ENCODE data around the gene ASCL5.

ASCL5 gene

DNA sequence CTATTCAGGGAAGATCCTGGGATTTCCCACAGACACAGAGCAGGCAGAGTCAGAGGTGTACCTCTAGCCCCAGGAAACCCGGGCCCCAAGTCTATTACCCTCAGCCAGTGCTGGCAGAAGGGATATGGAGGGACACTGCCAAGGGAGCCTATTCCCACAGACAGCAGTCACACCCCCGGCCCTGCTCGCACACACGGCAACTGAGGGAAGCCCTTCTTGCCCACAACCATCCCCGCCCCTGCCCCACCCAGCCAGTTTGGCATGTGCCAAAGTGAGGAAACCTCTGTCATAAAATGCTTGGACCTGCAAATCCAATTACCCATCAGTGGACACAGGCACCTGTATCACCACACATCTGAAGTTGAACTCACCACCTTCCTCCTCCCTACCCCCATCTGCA is 21.3 kb downstream of the ASCL5 start:
- DNase-seq (no peak), ATAC-seq (ENCODE audit: insufficient read depth, low read depth) (no peak)
- no peak overlapping the region for H2AFZ ChIP-seq (ENCODE audit: low read depth, low read length)
- H3K79me2 ChIP-seq (ENCODE audit: insufficient read depth, low read length) = no peaks in the 10 kb centered on the region
- H3K27ac ChIP-seq (ENCODE audit: low read length) = no peak overlapping the region
- H3K4me3 ChIP-seq (ENCODE audit: low read depth in 1 of 2, low read length in 2 of 2) = no peak overlapping the region
- H3K36me3 ChIP-seq (ENCODE audit: insufficient read depth, low read length) = no peaks in the 10 kb centered on the region
- no peaks in the 10 kb centered on the region for H3K9me3 ChIP-seq (ENCODE audit: insufficient read depth, low read length, severe bottlenecking)
- H3K27me3 ChIP-seq (ENCODE audit: insufficient read depth, low read length, poor library complexity) = peaks cover 4% of the 10 kb centered on the region
- peaks cover 4% of the 10 kb centered on the region; the same call in 1 of the 2 replicates for H4K20me1 ChIP-seq (ENCODE audit: insufficient read depth, low read length)
- no peak overlapping the region for H3K4me2 ChIP-seq (ENCODE audit: insufficient read depth, low read length)
- H3K4me1 ChIP-seq (ENCODE audit: insufficient read depth, low read length) = no peaks in the 10 kb centered on the region
- no peak for TF ChIP-seq EZH2 (IDR thresholded peaks at IDR 0.05; ENCODE audit: borderline replicate concordance, low read depth, low read length, severe bottlenecking)
- TF ChIP-seq, protein P1, sequence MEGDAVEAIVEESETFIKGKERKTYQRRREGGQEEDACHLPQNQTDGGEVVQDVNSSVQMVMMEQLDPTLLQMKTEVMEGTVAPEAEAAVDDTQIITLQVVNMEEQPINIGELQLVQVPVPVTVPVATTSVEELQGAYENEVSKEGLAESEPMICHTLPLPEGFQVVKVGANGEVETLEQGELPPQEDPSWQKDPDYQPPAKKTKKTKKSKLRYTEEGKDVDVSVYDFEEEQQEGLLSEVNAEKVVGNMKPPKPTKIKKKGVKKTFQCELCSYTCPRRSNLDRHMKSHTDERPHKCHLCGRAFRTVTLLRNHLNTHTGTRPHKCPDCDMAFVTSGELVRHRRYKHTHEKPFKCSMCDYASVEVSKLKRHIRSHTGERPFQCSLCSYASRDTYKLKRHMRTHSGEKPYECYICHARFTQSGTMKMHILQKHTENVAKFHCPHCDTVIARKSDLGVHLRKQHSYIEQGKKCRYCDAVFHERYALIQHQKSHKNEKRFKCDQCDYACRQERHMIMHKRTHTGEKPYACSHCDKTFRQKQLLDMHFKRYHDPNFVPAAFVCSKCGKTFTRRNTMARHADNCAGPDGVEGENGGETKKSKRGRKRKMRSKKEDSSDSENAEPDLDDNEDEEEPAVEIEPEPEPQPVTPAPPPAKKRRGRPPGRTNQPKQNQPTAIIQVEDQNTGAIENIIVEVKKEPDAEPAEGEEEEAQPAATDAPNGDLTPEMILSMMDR (IDR thresholded peaks at IDR 0.05; ENCODE audit: borderline replicate concordance, extremely low read depth, low read length, poor library complexity, severe bottlenecking) = no peak
- no peak overlapping the region for H3K9ac ChIP-seq (ENCODE audit: low read depth, low read length)

DNA sequence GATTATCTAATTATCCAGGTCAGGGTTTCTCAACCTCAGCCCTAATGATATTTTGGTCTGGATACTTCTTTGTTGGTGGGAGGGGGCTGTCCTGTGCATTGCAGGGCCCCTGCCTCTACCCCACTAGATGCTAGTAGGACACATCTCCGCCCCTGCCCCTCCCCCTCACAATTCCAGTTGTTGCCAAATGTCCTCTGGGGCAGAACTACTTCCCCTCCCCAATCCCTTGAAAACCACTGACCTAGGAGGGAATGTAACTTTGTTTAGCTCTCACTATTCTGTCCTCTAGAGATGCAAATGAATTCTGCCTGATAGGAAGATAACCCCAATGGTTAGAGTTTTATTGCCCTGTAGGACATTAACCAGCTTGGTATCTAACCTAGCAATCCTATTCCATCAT is 22.8 kb downstream of the ASCL5 start:
- Histone ChIP-seq H3K4me1 (ENCODE audit: insufficient read depth, low read length) (no peaks in the 10 kb centered on the region), H3K36me3 (ENCODE audit: insufficient read depth, low read length) (no peaks in the 10 kb centered on the region), H3K4me2 (ENCODE audit: insufficient read depth, low read length) (no peak overlapping the region), H3K9ac (ENCODE audit: low read depth, low read length) (no peak overlapping the region), H3K79me2 (ENCODE audit: insufficient read depth, low read length) (no peaks in the 10 kb centered on the region), H4K20me1 (ENCODE audit: insufficient read depth, low read length) (peaks cover 6% of the 10 kb centered on the region; the same call in 1 of the 2 replicates), H3K9me3 (ENCODE audit: insufficient read depth, low read length, severe bottlenecking) (no peaks in the 10 kb centered on the region), H3K27me3 (ENCODE audit: insufficient read depth, low read length, poor library complexity) (peaks cover 7% of the 10 kb centered on the region), H3K27ac (ENCODE audit: low read length) (no peak overlapping the region), H3K4me3 (ENCODE audit: low read depth in 1 of 2, low read length in 2 of 2) (no peak overlapping the region), H2AFZ (ENCODE audit: low read depth, low read length) (no peak overlapping the region)
- no peak for TF ChIP-seq EZH2 (IDR thresholded peaks at IDR 0.05; ENCODE audit: borderline replicate concordance, low read depth, low read length, severe bottlenecking)
- TF ChIP-seq, protein P1 (IDR thresholded peaks at IDR 0.05; ENCODE audit: borderline replicate concordance, extremely low read depth, low read length, poor library complexity, severe bottlenecking) = no peak
- DNase-seq (no peak), ATAC-seq (ENCODE audit: insufficient read depth, low read depth) (no peak)

DNA sequence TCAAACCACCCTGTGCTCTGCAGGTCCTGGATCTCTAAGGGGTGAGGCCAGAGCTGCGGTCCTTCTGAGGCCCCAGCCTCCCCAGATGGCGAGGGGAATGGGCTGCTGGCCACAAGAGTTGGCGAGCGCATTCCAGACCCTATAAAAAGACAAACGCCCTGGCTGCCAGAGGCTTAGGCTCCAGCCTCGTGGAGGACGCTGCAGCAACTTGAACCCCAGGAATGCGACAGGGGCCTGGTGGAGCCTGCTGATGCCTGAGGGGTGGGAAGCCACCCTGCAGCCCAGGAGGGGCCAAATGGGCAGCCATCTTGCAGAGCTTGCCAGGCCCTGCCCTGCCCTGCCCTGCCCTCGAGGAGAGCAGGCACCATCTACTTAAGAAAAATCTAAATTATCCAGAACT is 23.3 kb downstream of the ASCL5 start:
- ATAC-seq (ENCODE audit: insufficient read depth, low read depth) (no peak), DNase-seq (no peak)
- no peak overlapping the region for H2AFZ ChIP-seq (ENCODE audit: low read depth, low read length)
- H4K20me1 ChIP-seq (ENCODE audit: insufficient read depth, low read length) = peaks cover 7% of the 10 kb centered on the region; the same call in 1 of the 2 replicates
- no peak overlapping the region for H3K4me2 ChIP-seq (ENCODE audit: insufficient read depth, low read length)
- no peaks in the 10 kb centered on the region for H3K79me2 ChIP-seq (ENCODE audit: insufficient read depth, low read length)
- no peak overlapping the region for H3K9ac ChIP-seq (ENCODE audit: low read depth, low read length)
- H3K27me3 ChIP-seq (ENCODE audit: insufficient read depth, low read length, poor library complexity) = peaks cover 8% of the 10 kb centered on the region
- H3K27ac ChIP-seq (ENCODE audit: low read length) = no peak overlapping the region
- no peak overlapping the region for H3K4me3 ChIP-seq (ENCODE audit: low read depth in 1 of 2, low read length in 2 of 2)
- H3K4me1 ChIP-seq (ENCODE audit: insufficient read depth, low read length) = no peaks in the 10 kb centered on the region
- TF ChIP-seq, protein P1 (IDR thresholded peaks at IDR 0.05; ENCODE audit: borderline replicate concordance, extremely low read depth, low read length, poor library complexity, severe bottlenecking) = no peak
- no peak for TF ChIP-seq EZH2 (IDR thresholded peaks at IDR 0.05; ENCODE audit: borderline replicate concordance, low read depth, low read length, severe bottlenecking)
- H3K9me3 ChIP-seq (ENCODE audit: insufficient read depth, low read length, severe bottlenecking) = no peaks in the 10 kb centered on the region
- no peaks in the 10 kb centered on the region for H3K36me3 ChIP-seq (ENCODE audit: insufficient read depth, low read length)

Measured in DND-41 (cell line).